Measurements from ENCODE around the gene ABCC11.

The ABCC11 gene

DNA sequence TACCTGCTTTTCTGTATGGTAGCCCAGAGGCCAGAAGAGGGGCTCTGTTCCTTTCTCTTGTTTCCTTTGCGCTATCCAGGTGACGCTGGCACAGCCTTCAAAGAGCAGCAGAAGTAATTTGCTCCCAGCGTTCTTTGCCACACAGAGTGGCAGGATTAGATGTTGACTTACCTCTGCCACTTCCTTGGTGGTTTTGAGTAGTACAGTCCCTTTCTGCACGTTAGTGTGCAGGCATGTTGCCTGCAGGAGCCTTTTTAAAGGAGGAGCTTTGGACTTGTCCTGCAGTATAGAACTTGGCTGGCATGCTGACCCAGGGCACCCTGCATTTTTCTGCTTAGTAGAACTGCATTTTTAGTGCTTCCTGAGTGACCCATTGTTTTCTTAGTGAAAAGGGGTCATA lies at the start of gene ABCC11:
Gene ABCC11, minus strand, starts transcription at position 229 of the 400 bp plus-strand sequence. CDS start 15,618 bp downstream, outside the sequence.
- DNase-seq (ENCODE audit: low spot score): no peak

DNA sequence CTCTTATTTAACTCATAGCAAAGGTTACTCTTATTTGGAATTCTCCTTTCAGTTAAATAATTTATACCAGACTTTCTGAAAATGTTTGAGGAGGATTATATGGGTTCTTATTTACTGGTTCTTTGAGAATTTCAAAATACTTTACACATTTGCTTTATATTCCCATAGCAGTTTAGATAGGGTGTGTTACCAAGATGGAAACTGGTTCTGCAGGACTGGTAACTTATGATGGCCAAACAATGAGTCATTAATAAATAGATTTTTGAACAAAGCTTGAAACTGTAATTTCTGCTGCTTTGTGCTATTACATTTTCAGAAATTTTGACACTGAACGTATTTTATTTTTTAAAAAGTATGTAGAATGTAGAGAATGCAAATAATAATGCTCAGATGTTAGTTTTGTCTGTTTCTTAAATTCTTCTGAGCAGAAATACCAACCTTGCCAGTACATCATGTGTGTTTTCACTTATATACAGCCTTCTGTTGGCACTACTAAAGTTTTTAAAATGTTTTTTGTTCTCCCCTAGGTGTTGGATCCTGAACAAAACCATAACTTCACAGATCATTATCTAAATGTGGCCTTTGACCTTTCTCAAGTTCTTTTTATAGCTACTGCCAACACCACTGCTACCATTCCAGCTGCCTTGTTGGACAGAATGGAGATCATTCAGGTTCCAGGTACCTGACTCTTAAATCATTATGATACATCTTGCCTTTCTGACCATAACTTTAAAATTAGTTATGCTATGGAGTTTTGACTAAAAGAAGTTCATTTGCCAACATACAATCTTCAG lies 48.3 kb upstream of the ABCC11 start:
- DNase-seq (ENCODE audit: low spot score): no peak

DNA sequence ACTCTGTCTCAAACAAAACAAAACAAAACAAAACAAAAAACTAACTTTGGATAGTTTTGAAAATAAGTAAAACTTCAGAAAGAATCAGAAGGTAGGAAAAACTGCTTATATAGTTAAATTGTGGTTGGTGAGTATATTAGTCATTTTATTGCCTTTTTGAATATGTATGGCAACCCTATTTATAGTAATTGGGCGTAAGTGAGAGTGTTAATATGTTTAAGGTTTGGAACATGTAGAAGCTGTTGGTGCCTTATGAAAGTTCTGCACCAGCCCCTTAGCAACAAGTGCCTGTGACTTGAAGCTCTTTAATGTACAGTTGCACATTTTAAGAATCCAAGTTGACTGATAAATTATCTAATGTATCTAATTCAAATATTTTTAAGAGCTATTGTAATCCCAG lies 47.4 kb upstream of the ABCC11 start:
- no peak for DNase-seq (ENCODE audit: low spot score)

DNA sequence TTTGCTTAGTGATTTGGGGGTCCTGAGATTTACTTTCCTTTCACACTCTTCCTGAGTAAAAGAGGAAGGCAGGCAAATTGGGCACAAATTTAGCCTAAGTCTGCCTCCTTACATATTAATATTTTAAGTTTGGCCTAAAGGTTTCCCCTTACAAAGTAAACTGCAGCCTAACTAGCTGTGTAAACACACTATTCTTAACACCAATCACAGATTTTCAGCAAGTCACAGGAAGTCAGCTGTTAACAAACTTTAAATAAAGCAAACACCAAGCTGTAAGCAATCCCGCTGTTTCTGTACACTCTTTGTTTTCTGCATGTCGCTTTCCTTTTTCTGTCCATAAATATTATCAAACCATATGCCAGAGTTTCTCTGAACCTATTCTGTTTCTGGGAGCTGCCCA lies 45.1 kb upstream of the ABCC11 start:
- DNase-seq (ENCODE audit: low spot score): no peak

- no peak for DNase-seq (ENCODE audit: low spot score)
These were observed 44.4 kb upstream of the ABCC11 start for GRCh38 chr16:48291754-48292153.

DNA sequence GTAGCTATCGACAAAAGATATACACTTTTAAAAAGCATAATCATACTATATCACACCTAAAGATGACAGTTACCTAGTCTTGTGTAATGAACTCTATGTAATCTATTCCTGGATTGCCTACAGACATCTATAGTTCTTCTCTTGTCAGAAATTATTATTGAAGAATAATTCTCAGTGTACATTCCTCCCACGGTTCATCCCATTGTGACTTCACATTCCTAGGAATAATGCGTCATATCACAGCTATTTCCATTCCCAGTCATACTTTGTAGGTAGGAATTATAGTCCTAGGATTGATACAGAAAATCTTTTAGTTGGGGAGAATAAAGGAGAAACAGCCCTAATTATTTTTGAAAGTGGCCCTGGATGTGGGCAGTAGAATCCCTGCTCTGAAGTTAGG lies 44.0 kb upstream of the ABCC11 start:
- no peak for DNase-seq (ENCODE audit: low spot score)

GRCh38 chr16:48287239-48287638 lies 39.9 kb upstream of the ABCC11 start:
- no peak for DNase-seq (ENCODE audit: low spot score)

- DNase-seq (ENCODE audit: low spot score): no peak
These were observed 37.6 kb upstream of the ABCC11 start for GRCh38 chr16:48284772-48285409.

- no peak for DNase-seq (ENCODE audit: low spot score)
These were observed 35.4 kb upstream of the ABCC11 start for GRCh38 chr16:48282636-48283263.

DNA sequence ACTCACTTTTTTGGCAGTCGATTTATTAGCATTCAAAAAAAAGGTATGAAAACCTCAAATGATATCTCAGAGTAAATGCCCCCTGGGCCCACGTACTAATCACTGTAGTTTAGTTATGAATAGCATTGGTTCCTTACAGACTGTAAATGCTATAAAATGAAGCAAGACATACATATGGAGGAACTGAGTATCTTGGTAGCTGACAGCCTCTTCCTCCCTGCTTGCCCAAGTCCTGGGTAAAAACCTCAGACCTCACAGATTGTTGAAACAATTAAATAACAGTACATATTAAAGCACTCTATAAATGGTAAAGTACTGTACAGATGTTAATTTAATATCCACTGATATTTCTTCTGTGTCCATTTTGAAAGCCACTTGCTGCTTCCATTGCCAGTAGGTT lies 33.2 kb upstream of the ABCC11 start:
- no peak for DNase-seq (ENCODE audit: low spot score)

GRCh38 chr16:48279199-48279598 lies 31.9 kb upstream of the ABCC11 start:
- DNase-seq (ENCODE audit: low spot score): no peak

DNA sequence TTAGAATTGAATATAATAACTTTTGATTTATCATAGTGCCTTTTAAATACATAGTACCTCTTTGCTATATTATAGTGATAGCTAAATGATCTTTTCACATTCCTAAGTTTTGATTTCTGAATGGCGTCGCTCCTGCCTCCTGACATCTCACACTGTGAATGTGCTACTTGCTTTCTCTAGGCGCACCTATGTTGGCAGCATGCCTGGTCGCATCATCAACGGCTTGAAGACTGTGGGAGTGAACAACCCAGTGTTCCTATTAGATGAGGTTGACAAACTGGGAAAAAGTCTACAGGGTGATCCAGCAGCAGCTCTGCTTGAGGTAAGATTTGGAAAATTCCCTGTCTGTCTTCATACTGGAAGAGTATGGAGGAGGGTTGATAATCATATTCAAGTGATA lies 29.8 kb upstream of the ABCC11 start:
- no peak for DNase-seq (ENCODE audit: low spot score)

- no peak for DNase-seq (ENCODE audit: low spot score)
These were observed 28.8 kb upstream of the ABCC11 start for GRCh38 chr16:48276102-48276501.

GRCh38 chr16:48274476-48274875 lies 27.1 kb upstream of the ABCC11 start:
- no peak for DNase-seq (ENCODE audit: low spot score)

DNA sequence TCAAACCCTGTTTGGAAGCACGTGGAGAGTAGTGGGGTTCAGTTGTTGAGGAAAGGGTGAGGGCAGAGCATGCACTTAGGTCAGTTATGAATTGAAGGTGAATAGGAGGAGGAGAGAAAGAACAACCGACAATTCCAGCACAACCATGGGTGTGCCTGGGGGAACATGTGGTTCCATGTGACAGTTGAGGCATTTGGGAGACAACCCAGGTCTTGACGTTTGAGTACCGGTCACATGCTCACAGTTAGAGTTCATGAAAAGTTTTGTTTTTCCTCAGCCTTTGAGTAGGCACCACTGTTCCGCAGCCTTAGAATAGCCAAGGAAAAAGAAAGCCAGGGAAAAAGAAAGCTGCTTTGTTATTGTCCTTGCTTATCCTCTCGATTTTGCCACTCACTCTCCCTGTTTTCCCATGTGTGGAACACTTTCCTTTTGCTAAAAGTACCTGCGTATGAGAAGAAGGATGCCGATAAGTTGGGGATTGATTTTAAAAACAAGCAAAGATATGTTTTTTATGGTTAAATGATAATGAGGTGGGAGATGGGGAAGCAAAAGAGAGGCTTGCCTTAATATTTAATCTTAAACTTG lies 25.6 kb upstream of the ABCC11 start:
- DNase-seq (ENCODE audit: low spot score): no peak

GRCh38 chr16:48271728-48272127 lies 24.4 kb upstream of the ABCC11 start:
- no peak for DNase-seq (ENCODE audit: low spot score)

DNA sequence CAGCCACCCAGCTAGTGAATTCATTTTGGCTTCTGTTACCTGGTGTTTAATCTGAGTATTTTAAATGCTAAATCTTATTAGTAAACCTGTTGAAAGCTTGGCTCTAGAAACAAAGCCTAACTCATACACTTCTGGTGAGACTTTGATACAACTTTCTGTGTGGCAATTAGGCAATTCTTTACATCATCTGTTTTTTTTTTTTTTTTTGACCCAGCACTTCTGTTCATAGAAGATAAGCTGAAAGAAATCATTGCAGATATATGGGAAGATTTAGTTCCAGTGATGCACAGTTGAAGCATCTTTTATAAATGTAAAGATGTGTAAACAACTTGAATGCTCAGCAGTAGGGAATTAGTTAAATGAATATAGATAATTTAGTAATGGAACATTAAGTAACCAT lies 21.7 kb upstream of the ABCC11 start:
- no peak for DNase-seq (ENCODE audit: low spot score)

- no peak for DNase-seq (ENCODE audit: low spot score)
These were observed 15.3 kb upstream of the ABCC11 start for GRCh38 chr16:48262631-48263030.

DNA sequence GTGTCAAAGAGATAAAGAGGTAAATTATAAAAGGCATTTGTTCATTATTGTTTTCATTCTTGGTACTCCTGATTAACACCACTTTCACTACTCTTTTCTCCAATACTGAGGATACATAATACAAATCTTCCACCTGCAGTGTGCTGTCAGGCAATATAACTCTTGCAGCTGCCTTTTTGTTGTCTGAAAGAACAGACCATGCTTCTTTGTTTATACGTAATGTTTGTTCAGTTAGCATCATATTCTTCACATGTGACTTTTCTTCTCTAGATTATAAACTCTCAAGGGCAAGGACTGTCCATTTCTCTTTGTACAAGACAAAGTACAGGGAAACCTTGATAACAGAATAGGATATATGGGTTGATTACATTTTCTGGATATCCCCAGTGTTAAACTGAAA lies 14.2 kb upstream of the ABCC11 start:
- DNase-seq (ENCODE audit: low spot score): no peak

GRCh38 chr16:48256579-48257177 lies 9.3 kb upstream of the ABCC11 start:
- no peak for DNase-seq (ENCODE audit: low spot score)

DNA sequence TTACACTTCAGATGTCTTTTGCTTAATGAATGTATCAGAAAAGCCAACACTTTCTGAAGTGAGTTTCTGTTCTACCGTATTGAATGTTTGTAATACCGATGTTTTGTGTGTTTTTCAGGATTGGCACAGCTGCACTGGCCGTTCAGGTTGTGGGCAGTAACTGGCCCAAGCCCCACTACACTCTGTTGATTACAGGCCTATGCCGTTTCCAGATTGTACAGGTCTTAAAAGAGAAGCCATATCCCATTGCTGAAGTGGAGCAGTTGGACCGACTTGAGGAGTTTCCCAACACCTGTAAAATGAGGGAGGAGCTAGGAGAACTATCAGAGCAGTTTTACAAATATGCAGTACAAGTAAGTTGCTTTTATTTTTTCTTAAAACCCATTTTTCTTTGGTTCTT lies 4.7 kb upstream of the ABCC11 start:
- DNase-seq (ENCODE audit: low spot score): no peak

DNA sequence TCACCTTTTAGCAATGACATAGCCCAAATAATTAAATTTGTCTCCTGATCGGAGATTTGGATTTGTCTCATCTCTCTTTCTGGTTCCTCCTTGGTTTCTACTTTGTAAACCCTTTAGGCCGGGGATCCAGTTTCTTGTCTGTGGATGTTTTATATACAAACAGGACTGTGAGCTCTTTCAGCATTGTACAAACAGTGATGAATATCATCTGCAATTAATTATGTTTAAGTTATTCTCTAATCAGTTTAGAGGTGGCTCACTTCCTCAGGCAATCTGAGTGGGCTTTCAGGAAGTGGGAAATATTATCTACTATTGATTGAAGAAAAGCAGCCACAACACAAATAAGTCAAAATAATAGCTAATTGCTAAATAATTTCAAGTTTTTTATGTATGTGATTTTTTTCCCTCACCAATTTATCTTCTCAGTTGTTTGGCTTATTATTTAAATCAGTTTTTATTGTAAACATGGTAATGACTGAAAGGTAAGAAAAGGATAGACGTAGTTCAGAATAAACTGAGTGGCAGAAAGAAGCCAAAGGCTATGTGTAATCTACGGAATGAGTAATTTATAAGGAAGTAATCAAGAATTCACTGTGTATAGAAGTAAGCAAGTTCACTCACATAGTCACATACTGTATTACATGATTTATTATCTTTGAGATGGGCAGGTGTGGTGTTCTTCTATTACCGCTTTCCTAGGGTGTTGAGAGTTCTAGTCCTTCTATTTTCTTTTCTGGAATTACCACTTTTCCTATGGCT lies 3.4 kb upstream of the ABCC11 start:
- DNase-seq (ENCODE audit: low spot score): no peak
